GM18907 (cell line): ENCODE measurements around the gene KRT86.

Experiments used
- ATAC-seq: cut with Tn5 transposase; IDR thresholded peaks from one replicate; pipeline ENCODE4 v1.9.1; 2021; ENCODE audit warnings: mild to moderate bottlenecking, moderate library complexity; ENCODE audit not compliant: unreplicated experiment

The KRT86 gene

GRCh38 chr12:52274521-52275120, at the start of gene KRT86:
Gene KRT86, plus strand, starts transcription at chr12:52274645. Its CDS starts 27,272 bp downstream, at chr12:52301917.
- no peak for ATAC-seq

- no peak for ATAC-seq
Measured at GRCh38 chr12:52225752-52226151, 48.7 kb upstream of the KRT86 start.

- no peak for ATAC-seq
Measured at GRCh38 chr12:52226446-52226845, 48.0 kb upstream of the KRT86 start.

- no peak for ATAC-seq
Measured at GRCh38 chr12:52227606-52228166, 46.8 kb upstream of the KRT86 start.

GRCh38 chr12:52228366-52228765, 46.1 kb upstream of the KRT86 start:
- ATAC-seq = no peak

GRCh38 chr12:52228931-52229330, 45.5 kb upstream of the KRT86 start:
- ATAC-seq = no peak

GRCh38 chr12:52229836-52230343, 44.6 kb upstream of the KRT86 start:
- no peak for ATAC-seq

- no peak for ATAC-seq
Measured at GRCh38 chr12:52230364-52231281, 43.8 kb upstream of the KRT86 start.

- no peak for ATAC-seq
Measured at GRCh38 chr12:52231305-52232202, 42.9 kb upstream of the KRT86 start.

GRCh38 chr12:52232203-52232673, 42.2 kb upstream of the KRT86 start:
- no peak for ATAC-seq

- no peak for ATAC-seq
Measured at GRCh38 chr12:52232674-52233461, 41.6 kb upstream of the KRT86 start, which contains the start of gene KRT7. Gene KRT7, plus strand, starts transcription at chr12:52233243. Its CDS starts 54 bp downstream, at chr12:52233297.

- no peak for ATAC-seq
Measured at GRCh38 chr12:52233462-52234207, 40.8 kb upstream of the KRT86 start.

GRCh38 chr12:52234223-52234810, 40.1 kb upstream of the KRT86 start:
- ATAC-seq = no peak

GRCh38 chr12:52235001-52235764, 39.3 kb upstream of the KRT86 start:
- ATAC-seq = no peak

- no peak for ATAC-seq
Measured at GRCh38 chr12:52235822-52236361, 38.6 kb upstream of the KRT86 start.

GRCh38 chr12:52236386-52237050, 37.9 kb upstream of the KRT86 start:
- no peak for ATAC-seq
